Sciatic nerve (tissue), 2 donors: ENCODE data around the gene CBFA2T2. TPM values are rescaled to one million over a fixed set of nuclear protein-coding genes. Genes with fewer than 3 reads are reported as not detected.
"Not testable (repeated sequence)": the region's sequence is repeated elsewhere in the genome, so short reads cannot be mapped to it uniquely, and the experiment has no call there.

Source experiments
- ATAC-seq: fragments of 200-7000 bp; cut with Tn5 transposase; one replicate; pipeline ENCODE4 v1.9.1; 2020; ENCODE audit warnings: mild to moderate bottlenecking, moderate library complexity
- DNase-seq: peaks from one replicate; pipeline ENCODE4 v3.0.0-alpha.2; 2020; ENCODE audit warnings: low spot score
- intact Hi-C: fragments of 100-400 bp; cut with DNase I; formaldehyde crosslinking; loops from one replicate; pipeline ENCODE4 v1.14.2; 2022
- total RNA-seq: library from RNA; stranded (reverse); fragmentation: NEBNext Ultra II Directional; extraction: Animal tissue kit (Norgen Biotek cat#: 25700); gene quantifications from one replicate; pipeline ENCODE4 v1.2.1, GENCODE V29; 2021
- donor health status: DM: no; HTN: no; CAD: no.
- donor health status: DM: no; HTN: no; CAD: no.

CBFA2T2 gene
- total RNA-seq, 1 donor from 2014 or later = 26.0 TPM

DNA sequence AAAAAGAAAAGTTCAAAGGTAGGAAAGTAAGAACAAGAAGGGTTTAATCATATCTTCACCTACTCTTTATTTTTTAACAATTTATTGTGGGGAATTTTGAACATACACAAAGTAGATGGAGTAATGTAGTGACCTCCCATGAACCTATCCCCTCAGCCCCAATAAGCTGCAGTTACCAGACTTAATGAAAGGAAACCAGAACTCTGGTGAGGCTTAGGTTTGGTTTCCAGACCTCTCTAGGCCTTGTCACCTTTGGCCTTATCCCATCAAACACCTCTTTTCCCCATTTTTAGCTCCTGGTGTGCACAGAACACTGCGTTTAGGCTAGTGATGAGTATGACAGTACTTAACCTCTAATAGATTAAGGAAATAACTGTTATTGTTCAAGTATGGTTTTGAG lies 42.0 kb downstream of the CBFA2T2 start:
- intact Hi-C loops = no loop called here
- ATAC-seq = no peak
- no peak for DNase-seq

DNA sequence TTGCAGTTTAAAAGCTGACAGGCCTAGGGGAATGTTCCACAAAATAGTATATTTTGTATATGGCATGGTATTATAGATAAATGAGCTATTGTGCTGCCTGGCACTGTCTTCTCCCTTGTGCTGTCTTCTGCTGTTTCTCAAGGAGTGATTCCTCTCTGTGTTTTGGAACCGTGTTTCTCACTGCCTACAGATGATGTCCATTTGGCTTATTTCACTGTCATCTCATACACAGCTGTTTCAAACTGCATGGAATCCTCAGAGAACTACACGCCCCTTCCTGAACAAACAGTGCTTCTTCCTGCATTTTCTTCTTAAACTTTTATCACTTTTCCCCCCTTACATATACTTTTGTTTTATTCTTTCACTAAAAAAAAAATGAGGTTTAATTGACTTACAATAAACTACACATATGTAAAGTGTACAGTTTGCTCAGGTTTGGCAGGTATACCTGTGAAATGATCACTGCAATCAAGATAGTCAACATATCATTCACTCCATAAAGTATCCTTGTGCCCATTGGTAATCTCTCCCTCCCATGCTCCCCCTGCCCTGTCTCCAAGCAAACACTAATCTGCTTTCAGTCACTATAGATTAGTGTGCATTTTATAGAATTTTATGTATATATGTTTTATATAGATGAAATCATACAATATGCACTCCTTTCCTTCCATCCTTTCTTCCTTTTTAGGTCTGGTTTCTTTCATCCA lies 43.0 kb downstream of the CBFA2T2 start:
- intact Hi-C loops = no loop called here
- no peak for DNase-seq
- ATAC-seq = no peak

DNA sequence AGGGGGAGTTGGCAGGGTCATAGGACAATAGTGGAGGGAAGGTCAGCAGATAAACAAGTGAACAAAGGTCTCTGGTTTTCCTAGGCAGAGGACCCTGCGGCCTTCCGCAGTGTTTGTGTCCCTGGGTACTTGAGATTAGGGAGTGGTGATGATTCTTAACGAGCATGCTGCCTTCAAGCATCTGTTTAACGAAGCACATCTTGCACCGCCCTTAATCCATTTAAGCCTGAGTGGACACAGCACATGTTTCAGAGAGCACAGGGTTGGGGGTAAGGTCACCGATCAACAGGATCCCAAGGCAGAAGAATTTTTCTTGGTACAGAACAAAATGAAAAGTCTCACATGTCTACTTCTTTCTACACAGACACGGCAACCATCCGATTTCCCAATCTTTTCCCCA lies 45.8 kb downstream of the CBFA2T2 start:
- intact Hi-C loops, ATAC-seq, DNase-seq: not testable (repeated sequence)

DNA sequence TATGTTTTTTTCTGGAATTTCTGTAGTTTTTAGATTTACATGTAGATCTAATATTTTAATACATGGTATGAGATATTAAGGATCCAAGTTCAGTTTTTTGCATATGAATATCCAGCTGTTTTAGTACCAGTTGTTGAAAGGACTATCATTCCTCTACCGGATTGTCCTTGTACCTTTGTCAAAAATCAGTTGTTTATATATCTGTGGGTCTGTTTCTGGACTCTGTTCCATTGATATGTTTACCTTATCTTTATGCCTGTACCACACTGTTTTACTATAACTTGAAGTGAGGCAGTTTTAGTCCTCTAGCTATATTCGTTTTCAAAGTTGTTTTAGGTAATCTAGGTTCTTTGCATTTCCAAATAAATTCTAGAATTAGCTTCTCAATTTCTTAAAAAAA lies 47.7 kb downstream of the CBFA2T2 start:
- no peak for ATAC-seq
- intact Hi-C loops = no loop called here
- DNase-seq = no peak

DNA sequence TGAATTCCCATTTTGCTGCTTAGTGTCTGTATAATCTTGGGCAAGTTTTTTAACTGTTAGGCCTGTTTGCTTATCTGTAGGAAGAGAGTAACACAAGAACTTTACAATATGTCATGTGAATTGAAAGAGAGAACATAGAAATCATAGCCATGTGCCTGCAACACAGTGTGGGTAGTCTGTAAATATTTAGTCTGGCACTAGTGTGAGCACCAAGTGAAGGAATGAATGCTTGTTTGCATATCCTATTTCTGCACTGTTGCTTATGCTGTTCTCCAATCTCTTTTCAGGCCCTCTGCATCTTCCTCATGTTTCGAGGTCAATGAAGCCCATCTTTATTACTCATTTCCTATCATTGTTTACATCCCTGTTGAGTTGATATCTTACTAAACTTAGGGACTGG lies 49.2 kb downstream of the CBFA2T2 start:
- no peak for DNase-seq
- intact Hi-C loops = no loop called here
- ATAC-seq = no peak

DNA sequence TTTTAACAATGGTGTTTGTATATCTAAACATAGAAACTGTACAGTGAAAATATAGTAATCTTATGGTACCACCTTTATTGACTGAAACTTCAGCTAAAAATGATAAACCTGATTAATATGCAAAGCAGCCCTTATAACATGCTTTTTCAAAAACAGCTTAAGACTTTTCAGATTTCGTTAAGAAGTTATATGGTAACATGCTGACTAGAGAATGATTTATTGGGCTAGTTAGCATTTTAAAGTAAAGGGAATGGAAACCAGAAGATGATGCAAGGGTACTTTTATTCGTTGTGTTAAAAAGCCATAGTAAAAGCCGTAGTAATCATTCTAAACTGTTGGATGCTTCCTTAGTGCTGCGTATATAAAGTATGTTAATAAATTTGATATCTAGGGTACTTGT lies 50.5 kb downstream of the CBFA2T2 start:
- intact Hi-C loops = no loop called here
- DNase-seq = no peak
- ATAC-seq = no peak

DNA sequence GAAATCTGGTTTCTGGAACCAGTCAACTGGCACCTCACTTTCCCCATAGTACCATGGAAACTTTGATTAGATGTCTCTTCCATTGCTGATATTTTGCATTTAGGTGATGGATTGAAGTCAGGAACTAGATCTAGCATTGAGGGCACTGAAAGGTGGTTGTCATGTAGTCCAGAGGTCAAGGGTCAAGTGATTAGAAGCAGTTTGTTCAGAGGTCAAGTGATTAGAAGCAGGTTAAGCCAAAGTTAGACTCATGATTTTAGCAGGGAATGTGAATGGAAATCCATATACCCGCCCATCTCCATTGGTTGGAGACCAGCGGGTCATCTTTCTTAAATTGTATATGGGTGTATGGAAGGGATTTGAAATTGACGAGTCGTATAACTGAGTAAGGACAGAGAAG lies 51.2 kb downstream of the CBFA2T2 start:
- ATAC-seq (no peak), DNase-seq (no peak)
- intact Hi-C loops = no loop called here

DNA sequence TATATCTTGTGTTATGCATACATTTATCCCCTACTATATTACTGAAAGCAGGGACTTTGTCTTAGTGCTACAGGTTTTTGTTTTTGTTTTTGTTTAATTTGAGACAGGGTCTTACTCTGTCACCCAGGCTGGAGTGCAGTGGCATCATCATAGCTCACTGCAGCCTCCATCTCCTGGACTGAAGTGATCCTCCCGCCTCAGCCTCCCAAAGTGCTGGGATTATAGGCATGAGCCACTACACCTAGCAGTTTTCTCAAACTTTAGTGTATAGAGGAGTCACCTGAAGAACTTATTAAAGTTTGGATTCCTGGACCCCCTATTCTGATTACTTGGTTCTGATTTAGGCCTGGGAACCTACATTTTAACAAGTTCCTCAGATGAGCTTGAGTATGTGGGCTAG lies 51.9 kb downstream of the CBFA2T2 start:
- ATAC-seq = no peak
- intact Hi-C loops = no loop called here
- no peak for DNase-seq

DNA sequence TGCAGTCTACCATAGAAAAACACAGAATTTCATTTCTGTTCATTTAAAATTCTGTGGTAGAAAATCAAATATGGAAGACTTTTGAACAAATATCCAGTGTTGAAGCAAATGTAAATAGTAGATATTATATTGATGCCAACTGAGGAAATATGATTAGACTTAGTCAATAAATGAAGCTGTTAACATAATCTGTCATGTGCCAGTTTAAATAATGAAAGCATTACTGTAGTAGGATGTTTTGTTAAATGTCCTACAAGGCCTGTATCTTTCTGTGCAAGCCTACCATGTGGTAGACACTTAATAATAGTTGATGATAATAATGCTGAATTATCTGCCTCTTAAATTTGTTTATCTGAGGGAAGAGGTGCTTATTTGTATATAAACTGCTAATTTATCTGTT lies 55.9 kb downstream of the CBFA2T2 start:
- DNase-seq = no peak
- intact Hi-C loops = no loop called here
- ATAC-seq = no peak

DNA sequence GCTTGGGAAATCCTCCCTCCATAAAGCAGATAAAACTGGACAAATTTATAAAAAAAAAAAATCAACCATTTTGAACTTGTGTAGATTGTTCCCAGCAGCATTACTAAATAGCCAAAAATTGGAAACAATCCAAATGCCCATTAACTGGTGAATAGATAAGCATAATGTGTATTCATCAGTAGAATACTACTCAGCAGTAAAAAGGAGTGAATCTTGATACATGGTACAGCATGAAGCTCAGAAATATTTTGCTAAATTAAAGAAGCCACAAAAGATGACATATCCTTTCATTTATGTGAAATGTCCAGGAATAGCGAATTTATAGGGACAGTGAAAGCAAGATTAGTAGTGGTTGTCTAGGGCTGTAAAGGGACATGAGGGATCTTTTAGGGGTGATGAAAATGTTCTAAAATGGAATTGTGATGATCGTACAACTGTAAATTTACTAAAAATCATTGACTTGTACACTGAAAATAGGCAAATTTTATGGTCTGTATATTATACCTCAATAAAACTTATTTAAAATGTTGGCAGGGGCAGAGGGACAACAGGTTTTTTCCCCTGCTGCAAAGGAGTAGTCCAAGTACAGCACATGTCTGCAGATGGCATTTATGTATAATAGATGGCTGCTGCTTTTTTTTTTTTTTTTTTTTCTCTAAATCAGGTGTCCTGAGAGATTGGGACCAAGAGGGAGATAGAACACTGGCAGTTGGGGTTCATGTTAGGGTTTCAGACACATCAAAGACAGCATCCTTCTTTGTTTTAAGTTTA lies 59.5 kb downstream of the CBFA2T2 start:
- no peak for ATAC-seq
- intact Hi-C loops = no loop called here
- no peak for DNase-seq

DNA sequence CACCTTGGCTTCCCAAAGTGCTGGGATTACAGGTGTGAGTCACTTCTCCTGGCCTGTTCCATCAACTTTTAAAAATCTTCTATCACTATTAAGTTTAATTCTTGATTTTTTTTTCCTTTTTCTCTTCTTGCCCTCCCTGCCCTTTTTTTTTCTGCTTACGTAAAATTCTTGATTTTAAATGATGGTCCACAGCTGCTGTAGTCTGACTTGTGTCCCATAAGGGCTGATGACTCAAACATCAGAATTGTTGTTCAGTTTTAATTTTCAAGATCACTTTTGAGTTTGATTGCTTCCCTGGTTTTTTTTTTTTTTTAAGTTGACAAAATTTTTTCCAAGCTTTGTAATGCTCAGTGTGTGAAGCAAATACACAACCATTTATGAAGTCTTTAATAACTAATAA lies 61.9 kb downstream of the CBFA2T2 start:
- intact Hi-C loops = no loop called here
- ATAC-seq (no peak), DNase-seq (no peak)

DNA sequence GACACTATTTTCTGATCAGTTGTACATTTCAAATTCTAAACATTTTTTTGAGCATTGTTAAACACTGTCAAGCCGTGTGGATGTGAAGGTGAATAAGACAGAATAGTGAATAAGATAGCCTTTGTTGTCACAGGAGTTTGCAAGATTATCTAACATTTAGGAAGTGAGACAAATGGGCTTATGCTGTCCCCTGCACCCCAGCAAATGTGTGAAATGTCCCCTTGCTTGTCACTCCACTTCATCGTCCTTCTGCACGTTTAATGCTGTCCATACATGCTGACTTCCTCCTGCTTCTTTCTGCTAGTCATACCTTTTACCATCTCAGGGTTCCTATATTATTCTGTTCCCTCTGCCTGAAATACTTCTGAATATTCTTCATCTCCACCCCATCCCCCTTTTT lies 62.6 kb downstream of the CBFA2T2 start:
- no peak for ATAC-seq
- no peak for DNase-seq
- intact Hi-C loops = no loop called here

DNA sequence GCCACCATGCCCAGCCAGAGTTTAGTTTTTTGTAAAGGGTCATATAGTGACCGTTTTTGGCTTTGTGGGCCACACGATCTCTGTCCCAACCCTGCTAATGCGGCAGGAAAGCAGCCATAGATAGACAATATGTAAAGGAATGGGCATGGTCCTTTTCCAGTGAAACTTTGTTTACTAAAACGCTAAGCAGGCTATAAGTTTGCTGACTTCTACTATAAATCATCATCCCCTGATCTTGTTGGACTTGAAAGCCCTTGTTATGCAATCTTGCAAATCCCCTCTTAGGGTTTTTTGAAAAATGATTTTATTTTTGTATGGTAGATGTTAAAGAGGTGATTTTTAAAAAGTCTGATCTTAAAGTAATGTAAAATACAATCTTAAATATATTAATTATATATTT lies 63.6 kb downstream of the CBFA2T2 start:
- ATAC-seq (no peak), DNase-seq (no peak)
- intact Hi-C loops = no loop called here

DNA sequence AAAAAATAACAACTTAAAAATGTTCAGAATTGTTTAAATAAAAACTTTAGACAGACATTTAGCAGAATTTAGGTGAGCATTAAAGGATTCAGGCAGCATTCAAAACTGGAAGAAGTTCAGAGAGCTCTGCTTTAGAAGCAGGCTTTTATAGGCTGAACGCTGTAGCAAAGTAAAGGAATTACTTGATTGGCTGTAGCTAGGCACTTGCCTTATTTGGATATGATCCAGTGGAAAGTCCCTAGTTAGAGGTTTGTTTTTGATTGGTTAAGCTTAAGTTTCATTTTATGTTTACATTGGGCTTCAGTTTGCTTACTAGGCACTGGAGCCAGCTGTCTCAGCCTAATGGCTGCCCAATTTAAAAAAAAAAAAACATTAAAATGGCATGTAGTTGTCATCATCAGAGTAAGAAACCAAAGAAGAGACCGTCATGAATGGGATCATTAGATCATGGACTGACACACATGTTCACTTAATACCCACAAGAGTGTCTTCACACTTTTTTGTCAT lies 65.1 kb downstream of the CBFA2T2 start:
- no peak for DNase-seq
- intact Hi-C loops = no loop called here
- peak; percentile 85 for ATAC-seq

DNA sequence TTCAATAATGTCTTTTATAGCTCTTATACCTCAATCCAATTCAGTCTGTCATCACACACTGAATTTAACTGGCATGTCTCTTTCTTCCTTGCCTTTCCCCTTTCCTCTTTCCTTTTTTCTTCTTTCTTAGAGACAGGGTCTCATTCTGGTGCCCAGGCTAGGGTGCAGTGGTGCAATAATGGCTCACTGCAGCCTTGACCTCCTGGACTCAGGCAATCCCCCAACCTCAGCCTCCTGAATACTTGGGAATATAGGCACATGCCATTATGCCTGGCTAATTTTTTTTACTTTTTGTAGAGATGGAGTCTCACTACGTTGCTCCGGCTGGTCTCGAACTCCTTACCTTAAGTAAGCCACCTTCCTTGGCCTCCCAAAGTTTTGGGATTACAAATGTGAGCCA lies 65.9 kb downstream of the CBFA2T2 start:
- no peak for ATAC-seq
- intact Hi-C loops = no loop called here
- no peak for DNase-seq

DNA sequence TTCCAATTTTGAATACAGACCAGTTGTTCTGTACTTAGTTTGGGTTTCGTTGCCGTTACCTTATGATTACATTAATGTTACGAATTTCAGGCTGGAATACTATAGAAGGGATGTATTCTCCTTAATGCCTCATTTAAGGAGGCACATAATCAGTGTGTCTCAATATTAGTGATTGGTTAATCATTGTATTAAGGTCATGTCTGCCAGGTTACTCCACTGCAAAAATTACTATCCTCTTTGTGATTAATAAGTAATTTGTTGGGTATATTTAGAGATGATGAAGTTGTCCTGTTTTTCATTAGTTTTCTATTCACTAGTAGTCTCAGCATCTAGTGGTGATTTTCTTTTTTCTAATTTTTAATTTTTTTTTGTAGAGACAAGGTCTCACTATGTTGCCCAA lies 66.3 kb downstream of the CBFA2T2 start:
- DNase-seq (no peak), ATAC-seq (no peak)
- intact Hi-C loops = no loop called here

DNA sequence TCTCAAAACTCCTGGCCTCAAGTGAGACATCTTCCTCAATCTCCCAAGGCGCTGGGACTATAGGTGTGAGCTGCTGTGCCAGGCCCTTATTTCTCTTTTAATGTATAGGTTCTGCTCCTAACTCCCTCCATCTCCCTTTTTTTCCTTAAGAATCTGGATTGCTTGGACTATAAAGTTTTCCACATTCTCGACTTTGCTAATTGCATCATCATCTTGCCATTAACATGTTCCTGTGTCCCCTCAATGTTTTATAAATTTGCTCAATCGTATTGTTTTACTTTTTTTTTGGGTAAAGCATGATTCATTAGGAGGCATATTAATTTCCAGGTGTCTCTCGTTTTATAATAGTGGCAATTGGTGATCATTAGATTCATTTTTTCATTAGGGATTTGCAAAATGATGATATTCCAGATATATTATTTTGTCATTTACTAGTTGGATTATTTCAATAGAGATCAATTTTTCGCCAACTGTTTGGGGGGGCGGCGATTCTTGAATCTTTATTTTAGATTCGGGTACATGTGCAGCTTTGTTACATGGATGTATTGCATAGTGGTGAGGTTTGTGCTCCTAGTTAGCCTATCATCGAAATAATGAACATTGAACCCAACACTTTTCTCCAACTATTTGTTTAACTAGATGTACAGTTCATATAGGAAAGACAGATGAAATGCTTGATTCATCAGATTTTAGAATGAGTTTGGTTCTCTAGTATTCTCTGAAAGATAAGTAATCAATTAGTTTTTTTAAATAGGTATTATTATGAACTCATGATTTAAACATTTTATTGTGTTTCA lies 68.7 kb downstream of the CBFA2T2 start:
- DNase-seq (no peak), ATAC-seq (no peak)
- intact Hi-C loops = no loop called here

DNA sequence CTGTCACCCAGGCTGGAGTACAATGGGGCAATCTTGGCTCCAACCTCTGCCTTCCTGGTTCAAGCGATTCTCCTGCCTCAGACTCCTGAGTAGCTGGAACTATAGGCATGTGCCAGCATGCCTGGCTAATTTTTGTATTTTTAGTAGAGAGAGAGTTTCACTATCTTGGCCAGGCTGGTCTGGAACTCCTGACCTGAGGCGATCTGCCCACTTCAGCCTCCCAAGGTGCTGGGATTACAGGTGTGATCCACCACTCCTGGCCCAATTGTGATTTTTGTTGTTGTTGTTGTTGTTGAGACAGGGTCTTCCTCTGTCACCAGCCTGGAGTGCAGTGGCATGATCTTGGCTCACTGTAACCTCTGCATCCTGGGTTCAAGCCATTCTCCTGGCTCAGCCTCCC lies 69.3 kb downstream of the CBFA2T2 start:
- ATAC-seq = no peak
- DNase-seq = no peak
- intact Hi-C loops = no loop called here

DNA sequence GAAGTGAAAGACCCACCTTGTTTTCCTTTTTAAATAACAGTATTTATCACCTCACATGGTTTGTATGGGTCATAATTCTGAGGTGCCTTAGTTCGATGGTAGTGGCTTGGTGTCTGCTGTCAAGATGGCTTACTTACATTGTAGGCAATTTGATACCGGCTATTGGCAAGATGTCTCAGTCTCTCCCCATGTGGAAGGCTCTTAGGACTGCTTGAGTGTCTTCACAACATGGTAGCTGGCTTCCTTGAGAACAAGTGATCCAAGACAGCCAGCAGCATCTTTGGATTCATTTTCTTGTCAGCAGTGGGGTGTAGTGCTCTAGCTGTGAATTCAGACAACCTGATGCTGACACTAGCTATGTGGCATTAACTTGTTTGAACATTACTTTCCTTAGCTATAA lies 70.1 kb downstream of the CBFA2T2 start:
- intact Hi-C loops = no loop called here
- DNase-seq (no peak), ATAC-seq (no peak)

DNA sequence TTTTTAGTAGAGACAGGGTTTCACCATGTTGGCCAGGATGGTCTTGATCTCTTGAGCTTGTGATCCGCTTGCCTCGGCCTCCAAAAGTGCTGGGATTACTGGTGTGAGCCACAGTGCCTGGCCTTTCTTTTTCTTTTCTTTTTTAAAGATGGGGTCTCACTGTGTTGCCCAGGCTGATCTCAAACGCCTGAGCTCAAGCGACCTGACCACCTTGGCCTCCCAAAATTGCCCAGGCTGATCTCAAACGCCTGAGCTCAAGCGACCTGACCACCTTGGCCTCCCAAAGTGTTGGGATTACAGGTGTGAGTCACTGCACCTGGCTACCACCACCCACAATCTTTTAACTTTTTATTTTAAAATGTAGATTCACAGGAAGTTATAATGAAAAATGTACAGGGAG lies 71.2 kb downstream of the CBFA2T2 start:
- ATAC-seq, DNase-seq, intact Hi-C loops: not testable (repeated sequence)
